Activated CD4-positive, alpha-beta T cell treated with anti-CD3 and anti-CD28 coated beads, Interleukin-2, amount 50 U/mL, for 4 hours (primary cell): ENCODE data around the gene WASHC2C.
"Not testable (repeated sequence)": the region's sequence is repeated elsewhere in the genome, so short reads cannot be mapped to it uniquely, and the experiment has no call there.

Source experiments
- DNase-seq, 2 experiments: peaks; one replicate each; pipeline ENCODE4 v3.0.0-alpha.2; 2020

The WASHC2C gene

GRCh38 chr10:45763037-45763436 lies 36.0 kb downstream of the WASHC2C start:
- DNase-seq: not testable (repeated sequence)

- not testable (repeated sequence) for DNase-seq
These were observed 41.3 kb downstream of the WASHC2C start for GRCh38 chr10:45768334-45768733.

DNA sequence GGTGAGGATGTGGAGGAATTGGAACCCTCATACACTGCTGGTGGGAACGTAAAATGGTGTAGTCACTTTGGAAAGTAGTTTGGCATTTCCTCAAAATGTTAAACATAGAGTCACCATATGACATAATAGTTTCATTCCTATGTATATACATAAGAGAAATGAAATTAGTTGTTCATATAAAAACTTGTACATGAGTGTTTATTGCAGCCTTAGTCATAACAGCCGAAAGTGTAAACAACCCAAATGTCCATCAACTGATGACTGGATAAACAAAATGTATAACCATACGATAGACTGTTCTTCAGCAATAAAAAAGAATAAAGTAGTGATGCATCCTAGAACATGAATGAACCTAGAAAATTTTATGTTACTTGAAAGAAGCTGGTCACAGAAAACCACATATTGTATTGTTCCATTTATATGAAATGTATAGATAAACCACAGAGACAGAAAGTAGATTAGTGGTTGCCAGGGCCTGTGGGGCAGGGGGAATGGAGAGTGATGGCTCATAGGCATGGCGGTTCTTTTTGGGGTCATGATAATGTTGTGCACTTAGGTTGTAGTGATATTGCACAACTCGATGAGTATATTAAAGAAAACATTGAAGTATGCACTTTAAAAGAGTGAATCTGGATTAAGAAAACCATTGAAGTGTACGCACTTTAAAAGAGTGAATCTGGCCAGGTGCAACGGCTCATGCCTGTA lies 44.8 kb downstream of the WASHC2C start:
- DNase-seq: not testable (repeated sequence)

GRCh38 chr10:45786217-45786616 lies 59.2 kb downstream of the WASHC2C start:
- DNase-seq: not testable (repeated sequence)

DNA sequence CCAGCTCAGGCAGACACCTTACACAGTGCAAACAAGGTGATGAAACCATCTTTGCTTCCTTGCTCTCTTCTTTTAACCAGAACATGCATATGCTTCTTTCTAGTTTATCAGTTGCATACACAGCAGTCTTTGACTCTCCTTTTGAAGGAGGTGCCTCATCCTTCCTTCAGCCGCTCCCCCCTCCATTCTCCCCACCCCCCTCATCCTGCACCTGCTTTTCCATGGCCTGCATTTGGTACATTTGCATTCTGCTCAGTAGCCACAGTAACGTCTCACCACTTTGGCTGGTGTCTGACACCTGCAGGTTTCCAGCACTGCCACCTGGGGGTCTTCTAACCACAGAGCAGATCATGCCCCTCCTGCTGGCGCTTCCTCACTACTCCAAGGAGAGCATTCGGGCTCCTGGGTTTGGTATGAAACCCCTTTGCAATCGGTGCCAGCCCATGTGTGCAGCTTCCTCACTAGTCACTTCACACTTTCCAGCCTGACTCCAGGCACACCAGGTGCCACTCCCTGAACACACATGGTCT lies 60.2 kb downstream of the WASHC2C start:
- not testable (repeated sequence) for DNase-seq

- DNase-seq: not testable (repeated sequence)
These were observed 62.9 kb downstream of the WASHC2C start for GRCh38 chr10:45789991-45790390.

DNA sequence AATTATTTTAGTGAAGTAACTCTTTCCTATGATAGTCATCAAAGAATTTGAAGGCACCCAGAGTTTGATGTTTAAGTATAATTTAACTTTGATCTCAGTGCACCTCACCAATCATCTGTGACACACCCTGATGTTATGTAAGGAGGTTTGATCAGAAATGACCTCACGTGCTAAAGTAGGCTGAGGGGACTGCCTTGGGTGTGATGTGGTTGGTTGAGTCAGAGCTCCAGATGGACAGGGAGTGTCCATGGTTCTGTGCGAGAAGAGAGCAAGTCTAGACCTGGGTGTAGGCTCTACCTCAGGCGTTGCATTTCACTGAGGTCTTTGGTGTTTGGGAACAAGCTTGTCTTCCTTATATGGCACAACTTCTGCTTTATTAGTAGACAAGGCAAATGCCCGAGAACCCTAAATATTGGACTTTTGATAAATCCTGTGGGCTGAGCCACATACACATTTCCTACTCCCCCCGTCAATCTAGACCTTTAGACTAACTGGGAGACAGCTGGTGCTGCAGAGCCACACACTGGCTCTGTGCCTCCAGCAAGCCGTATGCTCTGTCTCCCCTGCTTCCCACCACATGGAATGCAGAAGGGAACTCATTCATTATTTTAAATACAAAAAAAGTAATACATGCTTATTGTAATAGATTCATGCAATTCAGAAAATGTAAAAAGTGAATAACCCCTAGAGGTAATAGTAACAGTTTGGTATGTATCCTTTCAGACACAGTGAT lies 63.8 kb downstream of the WASHC2C start:
- DNase-seq: not testable (repeated sequence)

GRCh38 chr10:45794761-45795160 lies 67.7 kb downstream of the WASHC2C start:
- DNase-seq: not testable (repeated sequence)

- DNase-seq: not testable (repeated sequence)
These were observed 76.3 kb downstream of the WASHC2C start for GRCh38 chr10:45803060-45804010.

DNA sequence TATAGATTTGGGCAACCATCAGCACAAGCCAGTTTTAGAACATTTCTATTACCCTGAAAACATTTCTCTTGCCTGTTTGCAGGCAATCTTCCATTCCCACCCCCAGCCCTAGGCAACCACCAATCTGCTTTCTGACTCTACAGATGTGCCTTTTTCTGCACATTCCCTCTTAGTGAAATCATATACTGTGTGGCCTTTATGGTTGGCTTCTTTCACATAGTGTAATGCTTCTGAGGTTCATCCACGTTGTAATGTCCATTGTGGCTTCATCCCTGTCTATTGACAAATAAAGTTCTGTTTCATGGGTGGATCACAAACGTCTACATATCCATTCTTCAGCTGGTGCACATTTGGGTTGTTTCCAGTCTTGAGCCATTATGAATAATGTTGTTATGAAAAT lies 77.9 kb downstream of the WASHC2C start:
- DNase-seq: not testable (repeated sequence)

DNA sequence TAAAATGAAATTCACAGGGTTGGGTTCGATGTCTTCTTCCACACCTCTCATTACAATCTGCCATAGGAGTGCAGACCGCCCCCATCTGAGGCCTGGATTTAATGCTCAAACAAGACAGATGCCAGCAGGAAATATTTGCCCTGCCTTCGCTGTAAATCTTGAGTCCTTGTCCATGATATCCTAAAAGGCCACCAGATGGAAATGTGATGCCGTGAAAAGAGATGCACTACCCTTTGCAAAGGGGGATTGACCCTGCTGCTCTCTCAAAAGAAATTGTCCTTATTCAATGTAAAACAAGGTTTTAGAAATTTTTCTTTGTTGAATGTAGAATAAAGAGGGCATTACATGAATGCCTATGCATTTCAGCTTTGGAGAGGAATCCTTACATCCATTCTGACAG lies 82.8 kb downstream of the WASHC2C start:
- DNase-seq: no peak

GRCh38 chr10:45811075-45811474 lies 84.0 kb downstream of the WASHC2C start:
- no peak for DNase-seq

DNA sequence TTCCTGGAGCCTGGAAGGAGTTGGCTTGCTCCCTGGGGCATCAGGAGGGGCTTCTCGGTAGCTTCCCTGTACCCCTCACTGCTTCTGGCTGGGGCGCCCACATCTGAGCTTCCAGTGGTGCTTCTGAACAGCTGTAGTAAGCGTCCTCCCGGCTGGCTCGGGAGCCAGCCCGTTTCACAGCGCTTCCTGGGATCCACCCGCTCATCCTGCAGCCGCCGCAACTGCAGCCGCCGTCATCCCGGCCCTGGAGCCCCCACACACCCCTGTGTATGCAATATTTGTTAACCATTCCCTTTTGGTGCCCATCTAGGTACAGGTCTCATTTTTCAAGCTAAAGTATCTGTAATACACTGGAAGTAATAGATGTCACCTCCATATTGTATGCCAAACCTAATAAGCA lies 85.9 kb downstream of the WASHC2C start:
- not testable (repeated sequence) for DNase-seq

GRCh38 chr10:45814146-45814545 lies 87.1 kb downstream of the WASHC2C start:
- not testable (repeated sequence) for DNase-seq

- no peak for DNase-seq
These were observed 90.2 kb downstream of the WASHC2C start for GRCh38 chr10:45817130-45817859.

- no peak for DNase-seq
These were observed 90.8 kb downstream of the WASHC2C start for GRCh38 chr10:45817912-45818311.

DNA sequence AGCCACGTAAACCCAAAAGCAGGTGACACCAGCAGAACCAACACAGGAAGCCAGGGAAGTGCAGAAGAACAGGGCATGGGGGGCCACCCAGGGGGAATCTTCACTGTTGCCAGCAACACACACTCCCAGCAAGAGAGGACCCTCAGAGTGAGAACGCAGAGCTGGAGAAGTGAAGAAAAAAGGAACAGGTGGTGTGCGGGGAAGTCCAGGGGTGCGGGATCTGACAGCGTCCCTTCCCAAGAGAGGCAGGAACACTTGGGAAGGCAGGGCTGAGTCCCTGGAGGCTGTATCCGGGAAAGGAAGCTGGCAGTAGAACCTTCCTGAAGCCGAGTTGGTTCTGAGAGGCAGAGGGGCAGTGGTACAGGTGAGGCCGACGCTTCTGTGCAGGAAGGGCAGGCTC lies 92.5 kb downstream of the WASHC2C start:
- no peak for DNase-seq

DNA sequence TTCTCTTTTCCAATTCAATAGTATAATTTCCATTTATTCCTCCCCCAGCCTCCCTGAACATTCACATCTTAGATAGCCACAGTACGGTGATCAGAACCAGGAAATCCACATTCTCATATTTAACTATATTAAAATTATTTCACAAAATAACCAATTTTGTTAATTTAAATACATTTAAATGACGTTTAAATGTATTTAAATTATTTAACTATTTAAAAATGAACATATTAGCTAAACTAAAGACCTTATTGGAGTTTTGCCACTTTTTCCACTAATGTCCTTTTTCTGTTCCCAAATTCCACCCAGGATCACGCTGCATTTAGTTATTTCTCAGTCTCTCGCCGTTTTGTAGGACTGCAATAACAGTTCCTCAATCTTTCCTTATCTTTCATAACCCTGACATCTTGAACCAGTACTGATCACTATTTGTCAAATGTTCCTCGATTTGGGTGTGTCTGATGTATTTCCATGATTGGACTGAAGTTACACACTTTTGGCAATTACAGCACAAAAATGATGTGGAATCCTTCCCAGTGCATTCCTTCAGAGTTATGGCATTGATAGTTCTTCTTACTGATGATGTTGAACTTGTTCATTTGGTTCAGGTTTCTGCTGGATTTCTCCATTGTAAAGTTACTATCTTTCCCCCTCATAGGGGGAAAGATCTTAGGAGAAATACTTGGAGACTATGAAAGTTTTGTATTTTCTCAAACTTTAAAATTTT lies 93.2 kb downstream of the WASHC2C start:
- not testable (repeated sequence) for DNase-seq

DNA sequence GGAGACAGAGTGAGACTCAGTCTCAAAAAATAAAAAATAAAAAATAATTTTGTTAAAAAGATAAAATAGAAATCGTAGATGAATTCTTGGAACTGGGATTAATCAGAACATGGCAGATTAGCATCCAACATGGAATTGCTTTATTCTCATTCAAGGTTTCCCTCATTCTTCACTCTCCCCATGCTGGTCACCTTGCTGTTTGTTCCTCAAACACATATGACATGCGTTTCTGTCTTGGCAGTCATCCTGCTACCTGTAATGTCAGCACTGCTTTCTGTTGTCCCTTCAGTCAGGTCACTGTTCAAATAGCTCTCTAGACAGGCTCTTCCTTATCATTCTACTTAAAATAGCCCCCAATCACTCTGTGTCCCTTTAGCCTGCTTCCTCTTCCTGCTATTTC lies 95.9 kb downstream of the WASHC2C start:
- DNase-seq: not testable (repeated sequence)
